T-helper 2 cell treated with Interferon-gamma antibody and Interleukin-4, amounts not matched to agents 5 μg/mL and 100 μg/mL, for 36 hours (primary cell): Measurements from ENCODE around the gene TLR5.

Experiments used
- DNase-seq: peaks from one replicate; pipeline ENCODE4 v3.0.0; 2021; ENCODE audit warnings: low spot score
- H3K27ac Mint-ChIP-seq: one replicate; pipeline ENCODE4 v1.8.0; 2021; ENCODE audit warnings: mild to moderate bottlenecking, mixed read lengths
- H3K27me3 Mint-ChIP-seq: one replicate; pipeline ENCODE4 v1.8.0; 2021; ENCODE audit warnings: low read depth, mixed read lengths
- H3K36me3 Mint-ChIP-seq: one replicate; pipeline ENCODE4 v1.8.0; 2021; ENCODE audit warnings: low read depth, mixed read lengths
- H3K4me1 Mint-ChIP-seq: one replicate; pipeline ENCODE4 v1.8.0; 2021; ENCODE audit warnings: low read depth, mixed read lengths
- H3K4me3 Mint-ChIP-seq: one replicate; pipeline ENCODE4 v1.8.0; 2022; ENCODE audit warnings: mild to moderate bottlenecking, moderate library complexity, mixed read lengths
- H3K9me3 Mint-ChIP-seq: one replicate; pipeline ENCODE4 v1.8.0; 2021; ENCODE audit warnings: mixed read lengths

Gene TLR5

GRCh38 chr1:223082914-223083313 lies 60.1 kb downstream of the TLR5 start:
- Mint-ChIP-seq H3K27ac (no peak overlapping the region), H3K4me3 (no peak overlapping the region), H3K9me3 (no peaks in the 10 kb centered on the region), H3K27me3 (no peaks in the 10 kb centered on the region), H3K36me3 (no peaks in the 10 kb centered on the region), H3K4me1 (no peaks in the 10 kb centered on the region)
- no peak for DNase-seq

GRCh38 chr1:223081181-223081994 lies 61.7 kb downstream of the TLR5 start:
- H3K27me3 Mint-ChIP-seq, result no peaks in the 10 kb centered on the region
- H3K4me3 Mint-ChIP-seq, result peak overlapping the region; percentile 33
- no peak overlapping the region for H3K27ac Mint-ChIP-seq

GRCh38 chr1:223079498-223079897 lies 63.5 kb downstream of the TLR5 start:
- H3K4me1 Mint-ChIP-seq, result no peaks in the 10 kb centered on the region
- H3K9me3 Mint-ChIP-seq, result no peaks in the 10 kb centered on the region
- H3K27me3 Mint-ChIP-seq, result no peaks in the 10 kb centered on the region
- H3K36me3 Mint-ChIP-seq, result no peaks in the 10 kb centered on the region
- DNase-seq, result no peak
- no peak overlapping the region for H3K4me3 Mint-ChIP-seq
- H3K27ac Mint-ChIP-seq, result no peak overlapping the region

More at GRCh38 chr1:223081181-223081994, 61.7 kb downstream of the TLR5 start:
- no peaks in the 10 kb centered on the region for H3K4me1 Mint-ChIP-seq
- no peaks in the 10 kb centered on the region for H3K36me3 Mint-ChIP-seq
- DNase-seq, result peak; percentile 66
- H3K9me3 Mint-ChIP-seq, result no peaks in the 10 kb centered on the region

- Mint-ChIP-seq H3K4me3 (no peak overlapping the region), H3K27ac (no peak overlapping the region), H3K4me1 (no peaks in the 10 kb centered on the region), H3K9me3 (no peaks in the 10 kb centered on the region), H3K36me3 (no peaks in the 10 kb centered on the region), H3K27me3 (no peaks in the 10 kb centered on the region)
- no peak for DNase-seq
Observed at GRCh38 chr1:223077247-223077833, 65.7 kb downstream of the TLR5 start.

GRCh38 chr1:223076362-223076761 lies 66.7 kb downstream of the TLR5 start:
- H3K4me3 Mint-ChIP-seq, result no peak overlapping the region
- no peak overlapping the region for H3K27ac Mint-ChIP-seq
- no peak for DNase-seq
- no peaks in the 10 kb centered on the region for H3K9me3 Mint-ChIP-seq
- no peaks in the 10 kb centered on the region for H3K4me1 Mint-ChIP-seq
- H3K27me3 Mint-ChIP-seq, result no peaks in the 10 kb centered on the region
- no peaks in the 10 kb centered on the region for H3K36me3 Mint-ChIP-seq

GRCh38 chr1:223075834-223076233 lies 67.2 kb downstream of the TLR5 start:
- no peak overlapping the region for H3K27ac Mint-ChIP-seq
- no peaks in the 10 kb centered on the region for H3K4me1 Mint-ChIP-seq
- H3K36me3 Mint-ChIP-seq, result no peaks in the 10 kb centered on the region

GRCh38 chr1:223074445-223075300 lies 68.4 kb downstream of the TLR5 start:
- H3K4me3 Mint-ChIP-seq, result no peak overlapping the region
- no peaks in the 10 kb centered on the region for H3K9me3 Mint-ChIP-seq
- H3K36me3 Mint-ChIP-seq, result no peaks in the 10 kb centered on the region
- no peaks in the 10 kb centered on the region for H3K27me3 Mint-ChIP-seq
- no peaks in the 10 kb centered on the region for H3K4me1 Mint-ChIP-seq
- no peak overlapping the region for H3K27ac Mint-ChIP-seq
- no peak for DNase-seq

More at GRCh38 chr1:223075834-223076233, 67.2 kb downstream of the TLR5 start:
- no peak for DNase-seq
- Mint-ChIP-seq H3K9me3 (no peaks in the 10 kb centered on the region), H3K27me3 (no peaks in the 10 kb centered on the region), H3K4me3 (no peak overlapping the region)

GRCh38 chr1:223068900-223069665 lies 74.0 kb downstream of the TLR5 start:
- Mint-ChIP-seq H3K4me1 (no peaks in the 10 kb centered on the region), H3K27me3 (no peaks in the 10 kb centered on the region), H3K4me3 (no peak overlapping the region), H3K27ac (no peak overlapping the region), H3K36me3 (no peaks in the 10 kb centered on the region), H3K9me3 (no peaks in the 10 kb centered on the region)
- no peak for DNase-seq

- Mint-ChIP-seq H3K27me3 (no peaks in the 10 kb centered on the region), H3K9me3 (no peaks in the 10 kb centered on the region), H3K27ac (no peak overlapping the region), H3K36me3 (no peaks in the 10 kb centered on the region), H3K4me1 (no peaks in the 10 kb centered on the region), H3K4me3 (no peak overlapping the region)
- no peak for DNase-seq
Observed at GRCh38 chr1:223067914-223068313, 75.1 kb downstream of the TLR5 start.

GRCh38 chr1:223066415-223066814 lies 76.6 kb downstream of the TLR5 start:
- no peak overlapping the region for H3K4me3 Mint-ChIP-seq
- DNase-seq, result no peak
- no peaks in the 10 kb centered on the region for H3K9me3 Mint-ChIP-seq
- H3K27ac Mint-ChIP-seq, result no peak overlapping the region
- no peaks in the 10 kb centered on the region for H3K4me1 Mint-ChIP-seq
- H3K27me3 Mint-ChIP-seq, result no peaks in the 10 kb centered on the region
- H3K36me3 Mint-ChIP-seq, result no peaks in the 10 kb centered on the region

- Mint-ChIP-seq H3K4me3 (no peak overlapping the region), H3K27ac (no peak overlapping the region), H3K9me3 (no peaks in the 10 kb centered on the region), H3K27me3 (peaks cover 3% of the 10 kb centered on the region), H3K36me3 (no peaks in the 10 kb centered on the region), H3K4me1 (no peaks in the 10 kb centered on the region)
- DNase-seq, result no peak
Observed at GRCh38 chr1:223062177-223062576, 80.9 kb downstream of the TLR5 start.

- no peak for DNase-seq
- Mint-ChIP-seq H3K36me3 (no peaks in the 10 kb centered on the region), H3K27ac (no peak overlapping the region), H3K4me3 (no peak overlapping the region), H3K27me3 (peaks cover 3% of the 10 kb centered on the region), H3K4me1 (no peaks in the 10 kb centered on the region), H3K9me3 (no peaks in the 10 kb centered on the region)
Observed at GRCh38 chr1:223059526-223059925, 83.5 kb downstream of the TLR5 start.
